HG03039 (cell line): ENCODE measurements around the gene LGR6.
"Not testable (repeated sequence)": the region's sequence is repeated elsewhere in the genome, so short reads cannot be mapped to it uniquely, and the experiment has no call there.

Experiments
- ATAC-seq: cut with Tn5 transposase; IDR thresholded peaks from one replicate; pipeline ENCODE4 v1.9.1; 2021; ENCODE audit warnings: mild to moderate bottlenecking, moderate library complexity; ENCODE audit not compliant: unreplicated experiment

Gene LGR6

DNA sequence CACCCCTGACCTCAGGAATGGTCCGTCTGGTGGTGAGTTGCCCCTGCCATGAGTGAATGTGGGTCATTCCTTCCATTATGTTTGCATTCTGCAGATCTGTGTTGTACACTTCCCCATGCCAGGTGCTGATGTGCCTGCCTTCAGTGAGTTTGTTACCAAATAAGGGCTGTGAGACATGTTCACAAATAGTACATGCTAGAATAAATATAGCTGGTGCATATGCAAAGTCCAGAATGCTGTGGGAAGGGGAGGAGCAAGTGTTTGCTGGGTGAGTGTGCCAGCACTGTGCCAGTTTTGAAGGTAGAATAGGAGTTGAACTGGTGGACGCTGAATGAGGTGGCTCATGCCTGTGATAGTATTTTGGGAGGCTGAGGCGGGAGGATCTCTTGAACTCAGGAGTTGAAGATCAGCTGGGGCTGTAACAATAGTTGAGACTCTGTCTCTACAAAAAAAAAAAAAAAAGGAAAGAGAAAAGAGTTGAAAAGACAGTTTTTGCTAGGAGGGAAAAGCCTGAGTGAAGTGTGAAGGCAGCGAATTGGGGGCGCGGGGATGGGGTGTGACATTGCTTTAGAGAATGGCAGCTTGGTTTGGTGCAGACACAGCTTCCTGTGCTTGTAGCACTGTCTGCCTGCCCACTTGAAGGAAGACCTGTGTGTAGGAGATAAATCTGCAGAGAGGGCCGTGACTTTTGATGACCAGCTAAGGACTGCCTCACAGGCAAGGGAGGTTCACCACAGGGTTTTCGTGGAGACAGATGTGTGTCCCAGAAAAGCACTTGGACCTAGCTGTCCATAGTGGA, 61.1 kb downstream of the LGR6 start:
- no peak for ATAC-seq

DNA sequence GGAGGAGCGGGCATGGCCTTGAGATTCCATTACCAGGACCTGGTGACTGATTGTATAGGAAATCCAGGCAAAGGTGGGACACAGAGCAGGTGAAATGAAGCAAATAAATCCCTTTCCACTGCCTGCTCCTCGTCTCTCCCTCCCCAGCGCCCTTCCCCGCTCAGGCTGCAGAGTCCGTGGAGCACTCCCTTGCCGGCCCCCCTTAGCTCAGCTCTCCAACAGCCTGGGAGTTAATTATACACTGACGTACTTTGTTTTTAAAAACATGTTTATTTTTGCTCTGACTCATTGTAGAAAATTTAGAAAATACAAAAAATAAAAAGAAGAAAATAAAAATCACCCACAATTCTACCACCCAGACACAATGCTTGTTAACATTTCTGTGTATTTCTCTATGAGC, 61.7 kb downstream of the LGR6 start:
- ATAC-seq, result no peak

DNA sequence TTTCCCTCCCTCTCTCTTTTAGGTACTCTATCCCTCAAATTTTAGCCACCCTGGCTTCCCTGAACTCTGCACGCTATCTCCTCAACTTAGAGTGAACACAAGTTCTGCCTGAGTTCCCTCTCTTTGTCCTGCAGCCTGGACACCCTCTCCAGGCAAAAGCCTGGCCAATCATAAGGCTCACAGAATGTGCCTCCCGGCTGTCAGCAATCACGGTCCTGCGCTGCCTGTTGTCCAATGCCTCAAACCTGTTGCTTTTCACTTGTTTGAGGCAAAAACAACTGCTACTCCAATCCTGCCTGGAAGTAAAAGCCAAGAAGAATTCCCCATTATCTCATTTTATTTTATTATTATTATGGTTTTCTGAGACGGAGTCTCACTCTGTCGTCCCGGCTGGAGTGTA, 66.1 kb downstream of the LGR6 start:
- ATAC-seq, result no peak

DNA sequence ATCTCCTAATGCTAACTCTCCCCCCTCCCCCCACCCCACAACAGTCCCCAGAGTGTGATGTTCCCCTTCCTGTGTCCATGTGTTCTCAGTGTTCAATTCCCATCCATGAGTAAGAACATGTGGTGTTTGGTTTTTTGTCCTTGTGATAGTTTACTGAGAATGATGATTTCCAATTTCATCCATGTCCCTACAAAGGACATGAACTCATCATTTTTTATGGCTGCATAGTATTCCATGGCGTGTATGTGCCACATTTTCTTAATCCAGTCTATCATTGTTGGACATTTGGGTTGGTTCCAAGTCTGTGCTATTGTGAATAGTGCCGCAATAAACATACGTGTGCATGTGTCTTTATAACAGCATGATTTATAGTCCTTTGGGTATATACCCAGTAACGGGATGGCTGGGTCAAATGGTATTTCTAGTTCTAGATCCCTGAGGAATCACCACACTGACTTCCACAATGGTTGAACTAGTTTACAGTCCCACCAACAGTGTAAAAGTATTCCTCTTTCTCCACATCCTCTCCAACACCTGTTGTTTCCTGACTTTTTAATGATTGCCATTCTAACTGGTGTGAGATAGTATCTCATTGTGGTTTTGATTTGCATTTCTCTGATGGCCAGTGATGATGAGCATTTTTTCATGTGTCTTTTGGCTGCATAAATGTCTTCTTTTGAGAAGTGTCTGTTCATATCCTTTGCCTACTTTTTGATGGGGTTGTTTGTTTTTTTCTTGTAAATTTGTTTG, 67.8 kb downstream of the LGR6 start:
- ATAC-seq, result not testable (repeated sequence)

DNA sequence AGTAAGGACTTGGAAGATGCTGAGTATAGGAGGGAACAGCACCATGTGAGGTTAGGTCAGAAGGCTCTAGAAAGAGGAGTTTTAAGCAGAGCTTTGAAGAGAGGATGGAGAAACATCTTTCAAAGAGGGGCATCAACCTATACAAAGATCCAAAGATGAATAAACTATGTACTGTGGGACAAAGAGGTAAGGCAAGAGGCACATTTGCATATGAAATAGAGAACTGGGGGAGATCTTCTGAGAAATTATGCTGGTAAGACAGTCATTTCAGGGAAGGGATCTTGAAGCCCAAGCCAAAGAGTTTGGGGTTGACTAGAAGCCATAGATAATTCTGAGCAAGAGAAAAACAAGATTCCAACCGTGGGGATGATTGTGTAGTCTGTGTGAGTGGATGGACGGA, 70.0 kb downstream of the LGR6 start:
- no peak for ATAC-seq

DNA sequence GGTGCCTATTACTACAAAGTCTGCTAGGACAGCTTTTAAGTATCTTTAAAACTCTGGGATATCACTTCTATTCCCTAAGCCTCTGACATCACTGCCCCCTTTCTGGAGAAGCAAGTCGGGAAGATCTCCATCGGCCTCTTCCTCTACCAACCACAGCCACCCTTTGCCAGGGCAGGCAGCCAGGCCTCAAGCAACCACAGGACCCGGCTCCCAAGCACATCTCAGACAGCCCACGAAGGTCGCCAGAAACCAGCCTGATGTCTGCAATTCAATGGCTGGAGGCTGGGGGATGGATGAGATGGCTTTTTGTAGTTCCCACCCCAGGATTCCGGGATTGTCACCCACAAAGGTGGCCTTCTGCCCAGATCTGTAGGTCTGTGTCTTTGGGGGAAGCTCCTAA, 70.7 kb downstream of the LGR6 start:
- no peak for ATAC-seq

DNA sequence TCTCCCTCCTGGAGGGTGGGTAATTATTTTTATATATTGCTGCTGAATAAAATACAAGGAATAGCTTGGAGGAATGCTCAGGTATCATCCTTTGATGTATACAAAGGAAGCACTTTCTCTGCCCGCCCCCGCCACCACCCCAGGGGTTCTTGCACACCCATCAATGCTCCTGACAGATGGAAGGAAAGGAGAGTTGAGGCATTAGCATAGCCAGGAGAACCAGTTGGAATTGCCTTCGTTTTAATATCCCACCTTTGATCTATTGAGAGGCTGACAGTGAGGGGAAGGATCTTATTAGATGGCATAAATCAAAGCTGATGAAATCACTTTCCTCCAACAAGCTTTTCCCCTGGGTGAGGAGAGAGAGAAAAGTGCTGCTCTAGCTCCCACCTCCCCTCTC, 71.1 kb downstream of the LGR6 start:
- no peak for ATAC-seq

DNA sequence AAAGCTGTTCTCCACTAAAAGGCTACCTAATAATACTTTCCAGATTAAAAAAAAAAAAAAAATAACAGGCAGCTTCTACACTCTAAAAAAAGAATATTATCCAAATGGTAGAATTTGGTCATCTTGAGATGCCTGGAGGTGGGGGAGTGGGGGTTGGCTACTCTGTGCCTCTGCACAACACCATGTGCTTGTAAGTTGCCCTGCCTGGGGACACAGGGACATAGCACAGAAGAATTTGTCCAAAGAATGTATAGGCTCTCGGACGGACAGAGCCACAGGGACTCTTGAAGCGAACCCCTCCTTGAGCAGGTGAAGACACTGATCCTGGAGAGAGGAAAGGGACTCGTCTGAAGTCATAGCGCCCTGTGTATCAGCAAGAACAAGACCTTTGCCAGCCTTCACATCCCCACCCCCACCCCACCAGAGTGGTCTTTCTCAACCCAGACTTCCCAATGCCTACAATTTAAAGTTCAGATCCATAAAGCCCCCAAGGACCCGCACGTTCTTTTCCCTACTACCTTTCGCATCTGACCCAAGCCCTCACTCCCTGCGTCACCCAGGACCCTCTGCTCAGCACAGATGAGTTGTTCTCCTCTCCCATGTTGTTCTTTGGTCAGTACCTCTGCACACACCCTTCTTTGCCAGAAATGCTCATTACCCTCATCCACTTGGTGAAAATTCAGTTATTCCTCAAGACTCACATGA, 72.6 kb downstream of the LGR6 start:
- ATAC-seq, result no peak

DNA sequence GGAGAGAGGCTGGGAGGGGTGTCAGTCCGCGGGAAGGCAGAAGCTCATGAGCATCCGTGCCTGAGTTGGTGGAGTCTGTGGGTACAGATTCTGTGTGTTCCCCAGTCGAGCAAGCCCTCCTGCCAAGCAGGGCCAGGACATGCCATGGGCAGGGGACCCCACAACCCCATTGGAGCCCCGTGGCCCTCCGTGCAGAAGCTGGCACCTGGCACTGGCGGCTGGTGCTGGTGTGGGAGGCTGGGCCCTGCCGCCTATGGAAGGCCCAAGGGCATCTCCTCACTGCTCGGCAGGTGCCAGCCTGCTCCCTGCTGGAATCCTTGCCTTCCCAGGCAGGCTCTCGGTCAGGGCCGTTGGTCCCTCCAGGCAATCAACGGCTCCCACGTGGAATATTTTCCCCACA, 74.4 kb downstream of the LGR6 start:
- ATAC-seq, result no peak

DNA sequence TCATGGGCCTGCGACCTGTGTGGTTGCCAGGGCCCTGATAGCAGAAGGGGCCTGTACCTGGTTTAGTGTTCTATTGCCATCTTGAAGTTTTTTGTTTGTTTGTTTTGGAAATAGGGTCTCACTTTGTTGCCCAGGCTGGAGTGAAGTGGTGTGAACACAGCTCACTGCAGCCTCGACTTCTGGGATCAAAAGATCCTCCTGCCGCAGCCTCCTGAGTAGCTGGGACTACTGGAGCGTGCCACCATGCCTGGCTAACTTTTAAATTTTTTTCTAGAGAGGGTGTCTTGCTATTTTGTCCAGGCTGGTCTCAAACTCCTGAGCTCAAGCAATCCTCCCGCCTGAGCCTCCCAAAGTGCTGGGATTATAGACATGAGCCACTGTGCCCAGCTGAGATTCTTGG, 75.2 kb downstream of the LGR6 start:
- no peak for ATAC-seq

DNA sequence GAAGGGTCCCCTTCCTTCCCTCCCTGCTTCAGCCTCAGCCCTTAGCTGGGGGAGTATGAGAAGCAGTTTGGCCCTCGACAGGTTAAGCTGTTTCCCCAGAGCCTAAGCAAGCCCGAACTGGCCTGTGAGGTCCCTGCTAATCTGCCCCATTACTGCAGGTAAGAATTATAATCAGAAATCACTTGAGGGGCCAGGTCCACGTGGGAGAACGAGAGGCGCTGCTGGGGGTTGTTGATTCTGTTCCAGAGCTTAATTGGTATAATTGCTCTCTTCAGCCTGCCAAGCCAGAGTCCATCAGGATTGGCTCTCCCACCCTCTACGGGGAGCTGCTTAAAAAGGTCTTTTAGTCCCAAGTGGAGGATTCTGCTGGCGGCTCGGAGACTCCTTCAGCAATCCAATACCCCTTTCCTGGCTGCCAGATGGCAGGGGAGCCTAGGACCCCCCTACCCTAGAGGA, 77.3 kb downstream of the LGR6 start:
- ATAC-seq, result no peak

DNA sequence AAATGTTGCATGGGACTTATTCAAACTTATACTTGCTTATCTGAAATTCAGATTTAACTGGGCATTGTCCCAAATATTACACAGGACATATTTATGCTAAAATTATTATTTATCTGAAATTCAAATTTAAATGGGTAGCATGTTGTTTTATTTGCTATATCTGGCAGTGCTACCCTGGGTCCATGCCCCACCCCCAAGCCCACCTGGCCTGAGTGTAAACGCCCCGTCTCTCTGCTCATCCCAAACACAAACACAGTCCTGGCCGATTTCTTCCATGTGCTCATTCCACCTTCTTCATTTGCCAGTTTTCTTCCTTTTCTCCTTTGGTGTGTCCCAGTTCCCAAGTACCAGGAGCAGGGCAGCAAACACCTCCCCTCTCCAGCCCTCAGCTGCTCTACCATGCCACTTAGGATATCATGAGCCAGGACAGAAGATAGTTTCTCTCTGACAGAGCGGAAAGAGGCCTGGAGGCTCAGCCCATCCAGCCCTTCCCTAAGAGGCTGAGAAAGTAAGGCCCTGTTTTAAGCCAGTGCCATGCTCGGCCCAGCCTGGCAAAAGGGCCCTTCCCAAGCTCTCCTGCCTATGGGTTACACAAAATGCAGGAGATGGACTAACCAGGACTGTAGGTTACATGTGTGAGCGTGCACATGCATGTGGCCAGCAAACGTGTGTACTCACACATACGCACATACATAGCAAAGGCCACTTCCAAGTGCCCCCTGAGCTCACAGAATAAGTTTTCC, 78.7 kb downstream of the LGR6 start:
- ATAC-seq, result no peak

DNA sequence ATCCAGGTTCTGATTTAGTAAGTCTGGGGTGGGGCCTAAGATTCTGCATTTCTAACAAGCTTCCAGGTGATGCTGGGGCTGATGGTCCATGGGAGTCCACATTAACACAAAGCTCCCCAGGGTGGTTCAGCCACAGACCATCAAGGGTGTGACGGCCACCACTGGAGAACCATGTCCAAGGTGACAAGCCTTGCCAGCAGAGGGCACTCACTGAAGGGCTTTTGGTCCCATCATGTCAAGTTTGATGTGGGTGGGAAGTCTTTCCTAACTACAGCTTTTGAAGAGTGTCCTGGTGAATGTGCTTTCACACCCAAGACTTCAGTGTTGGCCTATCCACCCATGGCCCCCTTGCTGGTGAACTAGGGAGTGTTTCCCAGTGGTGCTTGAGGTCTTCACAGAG, 81.0 kb downstream of the LGR6 start:
- ATAC-seq, result no peak

DNA sequence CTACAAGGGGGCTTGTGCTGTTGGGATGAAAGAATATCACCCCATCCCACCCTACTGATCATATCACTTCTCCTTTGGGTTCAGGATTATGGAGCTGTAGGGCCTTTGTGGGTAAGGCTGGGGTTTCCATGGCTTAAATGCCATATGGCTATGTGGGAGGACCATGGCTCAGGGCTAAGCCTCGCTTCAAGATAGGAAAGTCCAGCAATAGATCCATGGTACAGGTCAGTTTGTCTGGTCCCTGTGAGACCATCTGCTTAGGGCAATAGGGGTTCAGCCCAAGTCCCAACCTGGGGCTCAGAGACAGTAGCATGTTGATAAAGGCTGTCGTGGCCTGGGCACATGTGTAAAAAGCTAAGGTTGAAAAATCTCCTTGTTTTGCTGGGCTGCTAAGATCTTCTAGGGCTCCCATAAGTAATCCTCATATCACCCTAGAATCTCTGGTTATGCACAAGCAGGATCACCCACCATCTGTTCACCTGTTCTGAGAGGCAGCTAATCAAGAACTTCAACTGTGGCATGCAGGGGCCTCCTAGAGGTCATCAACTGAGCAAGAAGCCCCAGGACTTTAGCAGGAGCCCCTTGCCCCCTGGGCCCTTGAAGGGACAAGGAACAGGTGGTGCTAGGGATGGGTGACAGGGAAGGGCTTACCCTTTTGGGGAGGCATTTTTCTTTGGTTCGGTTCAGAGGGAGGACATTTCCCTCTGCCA, 81.6 kb downstream of the LGR6 start:
- no peak for ATAC-seq

DNA sequence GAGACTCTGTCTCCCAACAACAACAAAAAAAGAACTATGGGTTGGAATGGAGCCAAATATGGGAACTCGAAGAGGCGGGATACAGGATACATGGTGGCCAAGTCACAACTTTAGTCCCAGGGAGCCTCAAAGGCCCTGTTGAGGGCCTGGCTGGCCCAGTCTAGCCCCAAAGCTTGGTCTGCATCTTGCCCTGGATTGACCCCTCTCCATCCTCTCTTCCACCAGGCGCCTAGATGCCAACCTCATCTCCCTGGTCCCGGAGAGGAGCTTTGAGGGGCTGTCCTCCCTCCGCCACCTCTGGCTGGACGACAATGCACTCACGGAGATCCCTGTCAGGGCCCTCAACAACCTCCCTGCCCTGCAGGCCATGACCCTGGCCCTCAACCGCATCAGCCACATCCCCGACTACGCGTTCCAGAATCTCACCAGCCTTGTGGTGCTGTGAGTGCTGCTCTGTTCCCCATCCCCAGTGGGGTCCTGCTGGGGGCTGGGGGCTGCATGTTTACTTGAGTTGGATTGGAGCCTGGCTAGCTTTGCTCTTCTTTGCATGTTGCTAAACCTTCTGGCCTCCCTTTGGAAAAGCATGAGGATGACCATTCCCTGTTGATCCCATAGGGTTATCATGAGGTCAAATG, 82.6 kb downstream of the LGR6 start:
- ATAC-seq, result no peak

DNA sequence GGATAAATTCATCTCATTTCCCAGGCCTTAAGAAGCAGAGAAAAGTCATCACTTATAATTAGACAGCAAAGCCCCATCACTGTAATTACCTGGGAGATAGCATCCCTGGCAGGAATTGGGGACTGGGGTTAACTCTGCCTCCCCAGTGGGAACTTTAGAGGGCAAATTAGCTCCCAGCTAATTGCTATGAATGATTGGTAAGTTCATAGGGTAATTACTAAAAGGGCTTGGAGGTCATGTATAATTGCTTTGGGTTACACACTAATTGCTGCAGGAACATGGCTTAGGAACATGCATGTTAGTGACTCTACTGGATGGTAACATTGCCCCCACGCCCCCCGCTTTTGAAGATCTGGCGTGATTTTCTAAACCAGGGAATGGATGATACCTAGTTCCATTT, 83.3 kb downstream of the LGR6 start:
- no peak for ATAC-seq

DNA sequence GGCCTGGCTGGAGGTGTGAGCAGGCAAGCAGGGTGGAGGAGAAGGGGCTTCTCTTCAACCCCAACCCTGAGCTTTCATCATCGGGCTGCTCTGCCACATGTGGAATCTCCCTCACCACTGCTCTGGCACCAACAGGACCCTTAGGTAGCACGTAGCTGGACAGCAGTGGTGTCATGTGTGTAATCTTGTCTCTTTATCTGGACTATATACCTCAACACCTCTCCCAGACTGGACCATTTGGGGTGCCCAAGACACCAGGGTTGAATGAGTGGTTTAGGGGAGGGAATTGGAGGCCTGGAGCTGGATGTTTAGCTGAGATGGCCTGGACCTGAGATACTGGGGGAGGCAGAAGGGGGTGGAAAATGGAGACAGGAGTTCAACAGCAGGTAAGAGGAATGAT, 85.2 kb downstream of the LGR6 start:
- ATAC-seq, result no peak

DNA sequence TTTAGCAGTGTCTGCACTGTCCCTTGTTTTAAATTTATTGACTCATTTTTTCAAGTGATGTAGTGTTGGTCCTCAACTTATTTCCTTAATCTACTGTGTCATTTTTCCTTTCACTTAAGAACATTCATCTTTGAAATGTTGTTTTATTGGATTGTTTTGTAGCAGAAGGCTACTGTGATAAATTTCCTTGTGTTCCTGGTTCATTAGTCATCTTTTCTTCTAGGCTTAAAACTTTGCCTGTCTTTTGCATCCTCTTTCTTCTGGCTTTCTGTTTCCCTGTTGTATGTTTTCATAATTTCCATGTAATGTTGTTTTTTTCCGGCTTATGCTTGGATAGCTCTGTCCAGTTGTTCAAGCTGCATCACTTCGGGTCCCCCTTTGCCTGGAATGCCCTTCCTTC, 86.2 kb downstream of the LGR6 start:
- ATAC-seq, result no peak

DNA sequence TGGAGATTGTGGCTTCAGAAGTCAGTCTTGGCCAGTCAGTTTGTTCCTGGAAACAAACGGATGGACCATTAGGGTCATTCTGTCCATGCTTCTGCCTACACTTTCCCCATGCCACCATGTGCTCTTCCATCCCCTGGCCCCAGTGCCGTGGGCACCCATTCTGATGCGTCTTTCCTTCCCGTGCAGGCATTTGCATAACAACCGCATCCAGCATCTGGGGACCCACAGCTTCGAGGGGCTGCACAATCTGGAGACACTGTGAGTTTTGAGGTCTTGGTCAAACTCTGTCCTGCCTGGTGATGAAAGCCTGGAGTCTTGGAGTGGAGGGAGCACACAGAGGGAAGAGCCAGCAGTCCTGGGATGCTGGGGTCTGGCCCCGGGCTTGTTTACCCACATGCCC, 87.0 kb downstream of the LGR6 start:
- ATAC-seq, result no peak
